H9 (cell line): Measurements from ENCODE around the gene RUNDC3A. TPM values are rescaled to one million over a fixed set of nuclear protein-coding genes. Genes with fewer than 3 reads are reported as not detected.
A peak's percentile ranks its signal among the peaks of the same experiment; 100 is the strongest.

ENCODE experiments used
- DNase-seq: peaks from one replicate; pipeline ENCODE4 v3.0.0-alpha.2; 2017
- H2AFZ ChIP-seq: one replicate; pipeline ENCODE4 v1.6.1; 2013; ENCODE audit warnings: mild to moderate bottlenecking, low read length, control low read depth, moderate library complexity
- H2AK5ac ChIP-seq: 2 replicates; pipeline ENCODE4 v1.6.1; 2013; ENCODE audit warnings: low read length, control low read depth, mixed read lengths; ENCODE audit not compliant: insufficient read length
- H2BK120ac ChIP-seq: one replicate; pipeline ENCODE4 v1.6.1; 2013; ENCODE audit warnings: low read depth, mild to moderate bottlenecking, low read length, control low read depth, inconsistent platforms; ENCODE audit not compliant: poor library complexity, severe bottlenecking
- H2BK12ac ChIP-seq: 2 replicates; pipeline ENCODE4 v1.6.1; 2013; ENCODE audit warnings: low read length, control low read depth, mixed read lengths, low read depth; ENCODE audit not compliant: insufficient read length
- H2BK15ac ChIP-seq: 2 replicates; pipeline ENCODE4 v1.6.1; 2013; ENCODE audit warnings: low read depth, low read length, control low read depth
- H2BK20ac ChIP-seq: one replicate; pipeline ENCODE4 v1.6.1; 2013; ENCODE audit warnings: low read depth, mild to moderate bottlenecking, low read length, control low read depth, inconsistent platforms; ENCODE audit not compliant: poor library complexity, severe bottlenecking
- H2BK5ac ChIP-seq: 2 replicates; pipeline ENCODE4 v1.6.1; 2013; ENCODE audit warnings: low read length, control low read depth, mixed read lengths; ENCODE audit not compliant: insufficient read length
- H3K14ac ChIP-seq: 2 replicates; pipeline ENCODE4 v1.6.1; 2013; ENCODE audit warnings: low read length, control low read depth; ENCODE audit not compliant: insufficient read depth
- H3K18ac ChIP-seq: 2 replicates; pipeline ENCODE4 v1.6.1; 2013; ENCODE audit warnings: low read depth, mild to moderate bottlenecking, mixed read lengths, low read length, control low read depth; ENCODE audit not compliant: insufficient read length
- H3K23ac ChIP-seq: 2 replicates; pipeline ENCODE4 v1.6.1; 2013; ENCODE audit warnings: low read length, control low read depth, mixed read lengths, low read depth; ENCODE audit not compliant: insufficient read length
- H3K23me2 ChIP-seq: 2 replicates; pipeline ENCODE4 v1.6.1; 2013; ENCODE audit warnings: low read depth, mild to moderate bottlenecking, mixed read lengths, low read length, control low read depth; ENCODE audit not compliant: insufficient read length, poor library complexity, severe bottlenecking
- H3K27ac ChIP-seq: 2 replicates; pipeline ENCODE4 v1.5.1; 2013; ENCODE audit warnings: low read length, control low read depth, mixed read lengths, low read depth; ENCODE audit not compliant: insufficient read length
- H3K27me3 ChIP-seq: 2 replicates; pipeline ENCODE4 v1.6.1; 2013; ENCODE audit warnings: low read length, control low read depth, inconsistent platforms; ENCODE audit not compliant: insufficient read depth
- H3K4ac ChIP-seq: 2 replicates; pipeline ENCODE4 v1.6.1; 2013; ENCODE audit warnings: low read depth, mild to moderate bottlenecking, control low read depth, inconsistent platforms, low read length, moderate library complexity
- H3K4me1 ChIP-seq: 2 replicates; pipeline ENCODE4 v1.6.1; 2013; ENCODE audit warnings: low read length, control low read depth, inconsistent platforms; ENCODE audit not compliant: insufficient read depth
- H3K4me2 ChIP-seq: 2 replicates; pipeline ENCODE4 v1.6.1; 2013; ENCODE audit warnings: low read length, control low read depth, mixed read lengths; ENCODE audit not compliant: insufficient read length, insufficient read depth
- H3K56ac ChIP-seq: 2 replicates; pipeline ENCODE4 v1.6.1; 2013; ENCODE audit warnings: low read depth, mild to moderate bottlenecking, mixed read lengths, low read length, control low read depth; ENCODE audit not compliant: insufficient read length
- H3K79me1 ChIP-seq: 2 replicates; pipeline ENCODE4 v1.6.1; 2013; ENCODE audit warnings: low read depth, mild to moderate bottlenecking, moderate library complexity, low read length, control low read depth, inconsistent platforms; ENCODE audit not compliant: insufficient read depth, poor library complexity, severe bottlenecking
- H3K79me2 ChIP-seq: 2 replicates; pipeline ENCODE4 v1.6.1; 2013; ENCODE audit warnings: low read length, control low read depth, inconsistent platforms; ENCODE audit not compliant: insufficient read depth
- H3K9ac ChIP-seq: 2 replicates; pipeline ENCODE4 v1.6.1; 2013; ENCODE audit warnings: low read length, control low read depth, mixed read lengths; ENCODE audit not compliant: insufficient read length; ENCODE audit errors: extremely low read depth
- H3K9me3 ChIP-seq: one replicate; pipeline ENCODE4 v1.6.1; 2013; ENCODE audit warnings: low read depth, low read length, inconsistent platforms; ENCODE audit not compliant: control insufficient read depth
- H3T11ph ChIP-seq: one replicate; pipeline ENCODE4 v1.6.1; 2013; ENCODE audit warnings: mild to moderate bottlenecking, low read length, control low read depth, inconsistent platforms
- H4K20me1 ChIP-seq: one replicate; pipeline ENCODE4 v1.6.1; 2013; ENCODE audit not compliant: control insufficient read depth, insufficient read length, insufficient read depth
- H4K5ac ChIP-seq: 2 replicates; pipeline ENCODE4 v1.6.1; 2013; ENCODE audit warnings: low read depth, mild to moderate bottlenecking, mixed read lengths, low read length, control low read depth; ENCODE audit not compliant: insufficient read length
- H4K8ac ChIP-seq: replicated peaks from 2 replicates; pipeline ENCODE4 v1.6.1; 2013; ENCODE audit warnings: low read length, control low read depth, mixed read lengths, low read depth; ENCODE audit not compliant: insufficient read length
- H4K91ac ChIP-seq: 2 replicates; pipeline ENCODE4 v1.6.1; 2013; ENCODE audit warnings: low read depth, mild to moderate bottlenecking, moderate library complexity, mixed read lengths, low read length, control low read depth; ENCODE audit not compliant: insufficient read length
- H3K27ac Mint-ChIP-seq, 3 experiments: 2 replicates in 2 of 3; 3 replicates in 1 of 3; pipeline ENCODE4 v1.8.0; 2020 to 2021; ENCODE audit warnings: mixed read lengths in 3 of 3, mild to moderate bottlenecking in 1 of 3, moderate library complexity in 1 of 3
- H3K27me3 Mint-ChIP-seq: 2 replicates; pipeline ENCODE4 v1.8.0; 2021; ENCODE audit warnings: low read depth, mild to moderate bottlenecking, moderate library complexity, mixed read lengths
- H3K36me3 Mint-ChIP-seq, 3 experiments: 2 replicates in 2 of 3; 3 replicates in 1 of 3; pipeline ENCODE4 v1.8.0; 2020 to 2021; ENCODE audit warnings: low read depth in 3 of 3, mixed read lengths in 3 of 3; ENCODE audit not compliant: insufficient read depth in 1 of 3
- H3K4me1 Mint-ChIP-seq, 2 experiments: 2 replicates each; pipeline ENCODE4 v1.8.0; 2020; ENCODE audit warnings: mixed read lengths in 2 of 2
- H3K4me3 Mint-ChIP-seq, 2 experiments: 2 replicates in 1 of 2; 3 replicates in 1 of 2; pipeline ENCODE4 v1.8.0; 2020 to 2021; ENCODE audit warnings: mild to moderate bottlenecking in 2 of 2, mixed read lengths in 2 of 2, moderate library complexity in 1 of 2
- H3K9me3 Mint-ChIP-seq, 2 experiments: 2 replicates in 1 of 2; 3 replicates in 1 of 2; pipeline ENCODE4 v1.8.0; 2020; ENCODE audit warnings: mild to moderate bottlenecking in 2 of 2, mixed read lengths in 2 of 2, moderate library complexity in 1 of 2
- WGBS: extraction: QIAGEN DNeasy Blood & Tissue Kit; methylation state at CpG from one replicate; pipeline ENCODE4 v1.1.7; 2013; ENCODE audit warnings: missing lambda C conversion rate, low lambda C conversion rate, mixed read lengths; ENCODE audit not compliant: insufficient read length; ENCODE audit errors: extremely low coverage; 5-methylcytosine and 5-hydroxymethylcytosine counted together
- total RNA-seq: library from RNA; stranded (reverse); gene quantifications from 2 replicates; pipeline ENCODE4 v1.2.1, GENCODE V29; 2021
- TF ChIP-seq, protein P1 (sequence below): fragments of 200-600 bp; sonication (generic); conservative IDR thresholded peaks from 3 replicates; pipeline ENCODE4 v1.8.0; 2021; ENCODE audit warnings: antibody characterized with exemption, mild to moderate bottlenecking

The RUNDC3A gene
- total RNA-seq, 1 experiment from 2014 or later, result 3.8 TPM

DNA sequence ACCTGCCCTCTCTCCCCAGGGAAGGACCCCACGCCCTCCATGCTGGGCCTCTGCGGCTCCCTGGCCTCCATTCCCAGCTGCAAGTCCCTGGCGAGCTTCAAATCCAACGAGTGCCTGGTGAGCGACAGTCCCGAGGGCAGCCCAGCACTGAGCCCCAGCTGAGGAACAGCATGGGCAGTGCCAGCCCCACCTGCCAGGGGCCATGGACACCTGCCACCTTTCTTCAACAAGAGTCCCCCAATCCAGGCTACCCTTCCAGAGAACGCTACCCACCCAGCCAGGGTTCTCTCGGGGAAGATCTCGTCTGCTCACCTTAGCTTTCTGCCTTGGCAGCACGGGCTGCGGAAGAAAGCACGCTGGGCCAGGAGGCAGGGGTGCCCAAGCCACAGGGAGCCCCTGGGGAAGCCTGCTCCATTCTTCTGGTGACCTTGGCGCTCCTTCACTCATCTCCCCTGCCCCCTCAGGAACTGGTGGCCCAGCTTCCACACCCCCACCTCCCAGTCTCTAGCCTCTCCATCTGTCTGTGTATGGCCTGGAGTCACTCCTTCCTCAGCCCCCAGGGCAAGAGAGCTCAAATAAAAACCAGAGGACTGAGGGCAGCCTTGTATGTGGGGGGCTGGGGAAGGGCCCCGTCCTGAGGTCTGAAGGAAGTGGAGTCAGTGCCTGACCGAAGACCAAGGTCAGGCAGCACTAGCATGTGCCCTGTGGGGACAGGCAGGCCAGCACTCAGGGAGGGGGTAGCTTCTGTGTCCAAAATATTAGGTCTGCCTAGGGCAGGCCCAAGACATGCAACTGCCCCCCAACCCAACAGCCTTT lies 9.9 kb downstream of the RUNDC3A start:
- Histone ChIP-seq H3K79me2 (no peaks in the 10 kb centered on the region; the same call in 1 of the 2 replicates), H3K27me3 (peaks cover 8% of the 10 kb centered on the region; the same call in 1 of the 2 replicates), H3K18ac (no peak overlapping the region), H3T11ph (no peak overlapping the region), H3K4me2 (no peak overlapping the region), H2BK20ac (no peak overlapping the region), H3K9ac (no peak overlapping the region), H2BK12ac (no peak overlapping the region), H4K8ac (no peak overlapping the region), H3K79me1 (peaks cover 4% of the 10 kb centered on the region), H2BK5ac (no peak overlapping the region), H3K56ac (no peak overlapping the region), H3K23ac (no peak overlapping the region), H3K9me3 (no peaks in the 10 kb centered on the region), H4K20me1 (peaks cover 2% of the 10 kb centered on the region), H4K5ac (no peak overlapping the region), H4K91ac (no peak overlapping the region), H2BK15ac (no peak overlapping the region), H3K4me1 (no peaks in the 10 kb centered on the region), H3K14ac (no peak overlapping the region), H3K4ac (no peak overlapping the region), H3K27ac (no peak overlapping the region), H2AK5ac (no peak overlapping the region), H3K23me2 (peaks cover 19% of the 10 kb centered on the region), H2AFZ (no peak overlapping the region), H2BK120ac (no peak overlapping the region)
- Mint-ChIP-seq H3K9me3 (no peaks in the 10 kb centered on the region), H3K27me3 (peaks cover 29% of the 10 kb centered on the region), H3K36me3 (peaks cover 17 to 47% (median 31%) of the 10 kb centered on the region in 3 experiments), H3K27ac (peak overlapping the region in 1 of 3 experiments; percentile 38; a peak in 1 of 7 replicates), H3K4me3 (no peak overlapping the region), H3K4me1 (peaks cover 11 to 12% of the 10 kb centered on the region in 2 experiments)
- no CpG with 5 or more reads among the region's 15 CpGs for WGBS
- TF ChIP-seq, protein P1, sequence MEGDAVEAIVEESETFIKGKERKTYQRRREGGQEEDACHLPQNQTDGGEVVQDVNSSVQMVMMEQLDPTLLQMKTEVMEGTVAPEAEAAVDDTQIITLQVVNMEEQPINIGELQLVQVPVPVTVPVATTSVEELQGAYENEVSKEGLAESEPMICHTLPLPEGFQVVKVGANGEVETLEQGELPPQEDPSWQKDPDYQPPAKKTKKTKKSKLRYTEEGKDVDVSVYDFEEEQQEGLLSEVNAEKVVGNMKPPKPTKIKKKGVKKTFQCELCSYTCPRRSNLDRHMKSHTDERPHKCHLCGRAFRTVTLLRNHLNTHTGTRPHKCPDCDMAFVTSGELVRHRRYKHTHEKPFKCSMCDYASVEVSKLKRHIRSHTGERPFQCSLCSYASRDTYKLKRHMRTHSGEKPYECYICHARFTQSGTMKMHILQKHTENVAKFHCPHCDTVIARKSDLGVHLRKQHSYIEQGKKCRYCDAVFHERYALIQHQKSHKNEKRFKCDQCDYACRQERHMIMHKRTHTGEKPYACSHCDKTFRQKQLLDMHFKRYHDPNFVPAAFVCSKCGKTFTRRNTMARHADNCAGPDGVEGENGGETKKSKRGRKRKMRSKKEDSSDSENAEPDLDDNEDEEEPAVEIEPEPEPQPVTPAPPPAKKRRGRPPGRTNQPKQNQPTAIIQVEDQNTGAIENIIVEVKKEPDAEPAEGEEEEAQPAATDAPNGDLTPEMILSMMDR, result no peak
- peak; percentile 39 for DNase-seq
